Loucy (cell line): Measurements from ENCODE around the gene CNKSR3.

Experiments
- CTCF ChIP-seq: fragments of 200-600 bp; sonication (generic); conservative IDR thresholded peaks from 2 replicates; pipeline ENCODE4 v1.5.1; 2014; ENCODE audit warnings: mild to moderate bottlenecking, antibody characterized with exemption, low read length
- EZH2phosphoT487 ChIP-seq: fragments of 200-600 bp; IDR thresholded peaks from 2 replicates; pipeline ENCODE4 v1.6.1; 2018; ENCODE audit warnings: antibody characterized with exemption, mild to moderate bottlenecking, moderate library complexity, borderline replicate concordance

- TF ChIP-seq CTCF: no peak
- no peak for TF ChIP-seq EZH2phosphoT487
Measured at GRCh38 chr6:154425034-154425433, 85.5 kb downstream of the CNKSR3 start.
